HUES48 (cell line): ENCODE data around the gene TOX2.

Experiments used
- H3K27ac ChIP-seq: one replicate; pipeline ENCODE4 v1.7.0; 2013; ENCODE audit warnings: low read depth, low read length, inconsistent platforms
- H3K27me3 ChIP-seq: 2 replicates; pipeline ENCODE4 v1.6.1; 2013; ENCODE audit warnings: mild to moderate bottlenecking, low read length; ENCODE audit not compliant: control insufficient read depth, insufficient read depth
- H3K36me3 ChIP-seq: 2 replicates; pipeline ENCODE4 v1.6.1; 2013; ENCODE audit warnings: low read length; ENCODE audit not compliant: control insufficient read depth, insufficient read depth
- H3K4me1 ChIP-seq: 2 replicates; pipeline ENCODE4 v1.6.1; 2013; ENCODE audit warnings: mild to moderate bottlenecking, low read length; ENCODE audit not compliant: control insufficient read depth, insufficient read depth
- H3K4me3 ChIP-seq: 2 replicates; pipeline ENCODE4 v1.5.1; 2013; ENCODE audit warnings: mild to moderate bottlenecking, low read depth, low read length
- H3K9ac ChIP-seq: 2 replicates; pipeline ENCODE4 v1.6.1; 2013; ENCODE audit warnings: mild to moderate bottlenecking, low read depth, low read length, moderate library complexity
- H3K9me3 ChIP-seq: 2 replicates; pipeline ENCODE4 v1.6.1; 2013; ENCODE audit warnings: low read length; ENCODE audit not compliant: control insufficient read depth, insufficient read depth

The TOX2 gene

DNA sequence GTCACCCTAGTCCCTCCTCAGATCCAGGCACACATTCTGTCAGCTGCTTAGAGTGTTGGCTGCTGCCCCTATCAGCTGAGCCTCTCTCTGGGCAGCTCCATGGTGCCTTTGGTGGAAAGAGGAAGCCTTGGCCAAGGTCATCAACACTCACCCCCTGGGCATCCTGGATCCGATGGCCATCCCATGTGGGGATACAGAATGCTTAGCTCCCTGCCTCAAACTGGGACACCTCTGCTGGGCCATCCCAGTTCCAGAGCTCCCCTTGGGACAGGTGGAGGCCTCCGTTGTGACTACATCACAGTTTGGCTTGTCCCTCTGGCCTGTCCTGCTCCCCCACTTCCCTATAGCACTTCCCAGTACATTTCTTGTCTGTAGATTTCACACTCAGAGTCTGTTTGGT lies 45.6 kb downstream of the TOX2 start:
- H3K9ac ChIP-seq = no peak overlapping the region
- no peaks in the 10 kb centered on the region for H3K36me3 ChIP-seq
- H3K4me3 ChIP-seq = no peak overlapping the region
- no peak overlapping the region for H3K27ac ChIP-seq
- no peaks in the 10 kb centered on the region for H3K9me3 ChIP-seq
- peaks cover 4% of the 10 kb centered on the region; the same call in 1 of the 2 replicates for H3K27me3 ChIP-seq
- H3K4me1 ChIP-seq = peaks cover 28% of the 10 kb centered on the region

DNA sequence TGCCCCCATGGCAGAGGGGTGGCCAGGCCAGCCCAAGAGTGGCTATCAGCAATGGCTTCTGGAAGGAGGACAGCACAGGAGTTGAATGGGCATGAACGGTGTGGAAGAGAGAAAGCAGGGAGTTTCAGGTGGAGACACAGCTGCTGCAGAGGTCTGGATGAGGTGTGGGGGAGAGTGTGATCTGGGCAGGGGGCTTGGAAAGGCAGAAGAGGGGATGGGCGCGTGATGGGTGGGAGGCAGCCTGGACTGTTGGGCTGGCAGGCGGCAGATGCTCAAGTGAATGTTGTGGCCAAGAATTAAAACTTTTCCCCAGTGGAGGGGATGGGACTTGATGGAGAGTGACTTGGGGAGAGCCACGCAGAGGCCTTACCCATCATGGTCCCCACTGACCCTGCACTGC lies 46.5 kb downstream of the TOX2 start:
- no peak overlapping the region for H3K9ac ChIP-seq
- H3K27me3 ChIP-seq = peaks cover 4% of the 10 kb centered on the region; the same call in 1 of the 2 replicates
- peaks cover 20% of the 10 kb centered on the region for H3K4me1 ChIP-seq
- no peaks in the 10 kb centered on the region for H3K9me3 ChIP-seq
- no peaks in the 10 kb centered on the region for H3K36me3 ChIP-seq
- H3K4me3 ChIP-seq = no peak overlapping the region
- H3K27ac ChIP-seq = no peak overlapping the region

- H3K4me3 ChIP-seq = no peak overlapping the region
- H3K27me3 ChIP-seq = peaks cover 4% of the 10 kb centered on the region; the same call in 1 of the 2 replicates
- peaks cover 20% of the 10 kb centered on the region for H3K4me1 ChIP-seq
- H3K27ac ChIP-seq = no peak overlapping the region
- no peaks in the 10 kb centered on the region for H3K36me3 ChIP-seq
- no peaks in the 10 kb centered on the region for H3K9me3 ChIP-seq
- no peak overlapping the region for H3K9ac ChIP-seq
Observed at GRCh38 chr20:43961541-43962471, 47.2 kb downstream of the TOX2 start.

GRCh38 chr20:43962530-43962929 lies 47.9 kb downstream of the TOX2 start:
- Histone ChIP-seq H3K4me1 (peaks cover 20% of the 10 kb centered on the region), H3K9me3 (no peaks in the 10 kb centered on the region), H3K27me3 (peaks cover 4% of the 10 kb centered on the region; the same call in 1 of the 2 replicates), H3K27ac (no peak overlapping the region), H3K9ac (no peak overlapping the region), H3K36me3 (no peaks in the 10 kb centered on the region), H3K4me3 (no peak overlapping the region)

DNA sequence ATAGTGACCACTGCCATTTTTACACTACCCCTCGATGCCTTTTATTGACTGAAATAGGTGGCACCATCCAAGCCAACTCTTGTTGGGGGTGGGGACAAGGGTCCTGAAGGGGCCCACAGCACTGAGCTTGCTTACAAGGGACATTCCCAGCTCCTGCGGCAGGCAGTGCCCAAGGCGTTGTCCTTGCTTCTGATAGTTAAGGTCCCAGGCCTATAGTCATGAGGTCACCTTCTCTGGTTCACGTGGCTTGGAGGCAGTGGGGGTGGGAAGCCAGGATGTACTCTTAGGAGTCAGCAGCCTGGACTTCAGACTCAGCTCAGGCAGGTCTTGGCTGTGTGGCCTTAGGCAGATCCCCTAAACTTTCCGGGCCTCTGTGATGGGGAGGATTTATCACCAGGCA lies 48.6 kb downstream of the TOX2 start:
- H3K9me3 ChIP-seq = no peaks in the 10 kb centered on the region
- peaks cover 20% of the 10 kb centered on the region for H3K4me1 ChIP-seq
- no peak overlapping the region for H3K27ac ChIP-seq
- no peak overlapping the region for H3K4me3 ChIP-seq
- H3K27me3 ChIP-seq = peaks cover 4% of the 10 kb centered on the region; the same call in 1 of the 2 replicates
- H3K9ac ChIP-seq = no peak overlapping the region
- H3K36me3 ChIP-seq = no peaks in the 10 kb centered on the region

DNA sequence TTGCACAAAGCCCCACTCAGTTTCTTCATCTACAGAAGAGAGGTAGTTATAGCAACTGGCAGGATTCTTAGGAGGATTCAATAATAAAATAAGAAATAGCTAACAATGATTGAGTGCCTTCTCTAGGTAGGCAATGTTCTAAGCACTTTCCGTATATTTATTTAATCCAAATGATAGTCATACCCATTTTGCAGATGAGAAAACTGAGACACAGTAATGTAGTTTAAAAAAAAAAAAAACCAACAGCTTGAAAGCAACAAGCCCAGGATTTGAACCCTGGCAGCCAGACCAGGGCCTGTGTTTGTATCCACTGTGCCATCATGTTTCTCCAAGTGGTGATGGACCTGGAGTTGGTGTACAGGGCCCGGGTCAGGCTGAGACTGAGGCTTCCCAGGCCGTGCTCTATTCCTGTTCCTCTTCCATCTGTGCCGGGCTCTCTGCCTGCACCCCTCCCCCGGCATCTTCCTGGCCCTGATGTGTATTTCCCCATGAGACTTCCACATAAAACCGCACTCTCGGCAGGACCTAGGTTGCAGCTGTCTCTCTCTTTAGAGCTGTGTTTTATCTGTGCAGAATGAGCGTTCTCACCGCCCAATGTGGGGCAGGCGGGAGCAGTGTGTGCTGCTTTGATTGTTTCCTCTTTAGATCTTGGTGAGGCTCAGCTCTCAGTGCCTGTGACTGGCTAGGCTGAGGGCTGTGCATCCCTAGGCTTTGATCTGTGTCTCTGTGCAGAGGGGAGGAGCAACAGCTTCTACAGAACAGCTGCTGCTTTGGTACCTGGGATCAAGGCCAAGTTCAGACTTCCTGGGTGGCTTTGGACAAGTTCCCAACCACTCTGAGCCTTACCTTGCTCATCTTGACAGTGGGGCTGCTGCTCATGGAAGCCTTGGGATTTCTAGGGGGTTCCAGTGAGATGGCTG lies 49.5 kb downstream of the TOX2 start:
- no peak overlapping the region for H3K27ac ChIP-seq
- H3K9ac ChIP-seq = no peak overlapping the region
- H3K4me3 ChIP-seq = no peak overlapping the region
- no peaks in the 10 kb centered on the region for H3K36me3 ChIP-seq
- H3K27me3 ChIP-seq = peaks cover 4% of the 10 kb centered on the region; the same call in 1 of the 2 replicates
- no peaks in the 10 kb centered on the region for H3K9me3 ChIP-seq
- peaks cover 24% of the 10 kb centered on the region for H3K4me1 ChIP-seq

DNA sequence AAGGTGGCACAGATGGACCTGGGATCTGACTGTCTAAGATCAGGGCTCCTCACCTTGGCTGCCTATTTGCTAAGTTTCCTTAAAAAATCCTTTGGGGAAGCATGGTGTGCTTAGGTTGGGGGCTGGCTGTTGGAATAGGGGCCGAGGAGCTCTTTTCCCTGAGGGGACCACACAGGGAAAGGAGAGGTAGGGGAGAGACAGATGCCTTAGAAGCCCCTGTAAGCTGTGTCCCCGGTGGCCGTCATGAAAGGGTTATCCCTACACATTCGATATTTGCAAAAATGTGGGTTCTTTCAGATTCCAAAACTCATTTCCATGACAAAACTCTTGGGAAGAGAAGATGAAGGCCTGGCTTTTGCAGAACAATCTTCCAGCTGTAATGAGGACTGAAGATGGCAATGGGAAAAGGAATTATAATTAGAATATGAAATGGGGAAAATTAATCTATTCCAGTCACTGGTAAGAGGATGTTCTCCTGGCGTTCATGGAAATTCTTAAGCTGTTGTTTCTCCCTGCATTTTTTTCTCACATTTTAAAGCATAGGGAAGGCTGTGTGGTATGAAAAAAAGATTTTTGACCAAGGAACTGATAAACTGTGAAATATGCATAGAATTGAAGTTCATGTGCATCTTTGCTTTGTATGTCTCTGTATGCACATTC lies 53.8 kb downstream of the TOX2 start:
- Histone ChIP-seq H3K4me1 (peaks cover 4% of the 10 kb centered on the region; the same call in 1 of the 2 replicates), H3K27me3 (no peaks in the 10 kb centered on the region), H3K36me3 (no peaks in the 10 kb centered on the region), H3K27ac (no peak overlapping the region), H3K9ac (no peak overlapping the region), H3K9me3 (no peaks in the 10 kb centered on the region), H3K4me3 (no peak overlapping the region)

DNA sequence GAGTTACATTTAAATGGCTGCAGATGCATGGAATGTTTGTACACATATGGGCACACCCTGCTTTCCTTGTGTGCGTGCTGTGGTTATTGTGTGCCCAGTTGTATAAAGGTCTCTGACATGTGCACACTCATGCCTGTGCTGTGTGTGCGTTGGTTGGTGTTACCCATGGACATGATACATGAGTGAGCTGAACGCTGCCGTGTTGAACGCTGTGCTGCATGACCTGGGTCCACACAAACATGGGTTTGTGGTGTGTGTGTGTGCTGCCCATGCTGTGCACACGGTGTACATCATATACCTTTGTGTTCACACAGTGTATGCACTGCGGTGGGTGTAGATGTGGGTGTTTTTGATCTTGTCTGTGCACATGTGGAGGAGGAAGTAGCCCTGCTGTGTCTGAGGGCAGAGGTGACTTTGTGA lies 54.4 kb downstream of the TOX2 start:
- Histone ChIP-seq H3K27me3 (no peaks in the 10 kb centered on the region), H3K9me3 (no peaks in the 10 kb centered on the region), H3K4me3 (no peak overlapping the region), H3K4me1 (peaks cover 4% of the 10 kb centered on the region; the same call in 1 of the 2 replicates), H3K27ac (no peak overlapping the region), H3K36me3 (no peaks in the 10 kb centered on the region), H3K9ac (no peak overlapping the region)

DNA sequence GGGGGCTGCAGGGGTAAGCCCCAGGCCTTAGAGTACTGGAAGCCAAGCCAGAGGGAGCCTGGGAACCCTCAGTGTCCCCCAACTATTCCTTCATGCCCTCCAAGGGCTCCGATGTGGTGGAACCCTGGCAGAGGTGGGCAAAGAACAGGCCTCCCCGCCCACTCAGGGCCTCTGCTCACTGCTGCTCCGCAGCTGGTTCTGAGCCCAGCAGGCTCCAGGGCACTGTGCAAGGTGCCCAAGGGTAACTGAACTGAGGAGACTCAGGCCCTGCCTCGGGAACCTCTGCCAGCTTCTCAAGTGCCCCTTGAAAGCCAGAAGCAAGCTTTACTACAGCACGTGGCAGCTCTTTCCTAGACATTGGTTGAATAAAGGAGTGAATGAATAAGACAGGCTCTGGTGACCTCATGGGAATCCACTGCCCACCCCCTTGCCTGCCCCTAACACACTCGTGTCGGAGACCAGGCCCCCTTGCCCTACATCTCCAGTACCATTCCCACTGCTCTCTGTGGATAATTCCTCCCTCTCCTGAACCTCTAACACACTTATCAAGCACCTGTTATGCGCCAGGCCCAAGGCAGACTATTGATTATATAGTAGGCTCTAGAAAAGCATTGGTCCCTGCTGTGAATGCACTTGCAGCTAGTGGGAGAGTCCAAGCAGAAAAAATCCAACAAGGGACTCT lies 55.0 kb downstream of the TOX2 start:
- Histone ChIP-seq H3K4me1 (peaks cover 4% of the 10 kb centered on the region; the same call in 1 of the 2 replicates), H3K9ac (no peak overlapping the region), H3K27me3 (no peaks in the 10 kb centered on the region), H3K9me3 (no peaks in the 10 kb centered on the region), H3K4me3 (no peak overlapping the region), H3K27ac (no peak overlapping the region), H3K36me3 (no peaks in the 10 kb centered on the region)

DNA sequence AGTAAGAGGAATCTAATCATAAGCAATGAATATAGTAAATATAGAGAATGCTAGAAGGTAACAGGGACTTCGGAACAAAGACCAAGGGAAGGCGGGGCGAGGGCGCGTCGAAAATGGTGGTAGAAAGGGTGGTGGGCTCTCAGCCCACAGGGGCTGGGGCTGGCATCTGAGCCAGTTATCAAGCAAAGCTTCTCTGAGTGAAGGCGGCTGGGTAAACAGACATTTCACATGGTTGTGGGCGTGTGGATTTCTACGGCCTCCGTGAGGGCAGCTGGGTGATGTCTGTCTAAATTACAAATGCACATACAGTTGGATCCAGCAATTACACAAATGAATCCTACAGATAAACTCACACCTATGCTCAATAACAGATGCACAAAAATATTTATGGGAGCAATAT lies 56.6 kb downstream of the TOX2 start:
- H3K36me3 ChIP-seq = no peaks in the 10 kb centered on the region
- no peaks in the 10 kb centered on the region for H3K27me3 ChIP-seq
- no peak overlapping the region for H3K4me3 ChIP-seq
- peaks cover 4% of the 10 kb centered on the region; the same call in 1 of the 2 replicates for H3K4me1 ChIP-seq
- no peak overlapping the region for H3K9ac ChIP-seq
- H3K27ac ChIP-seq = no peak overlapping the region
- no peaks in the 10 kb centered on the region for H3K9me3 ChIP-seq
